Globus pallidus (tissue), 1 donor: ENCODE results near the gene CDS2.
A peak's percentile ranks its signal among the peaks of the same experiment; 100 is the strongest.

Source experiments
- DNase-seq: peaks from one replicate; pipeline ENCODE4 v3.0.0-alpha.2; 2015; ENCODE audit warnings: low spot score

Gene CDS2

GRCh38 chr20:5212907-5213487 is 86.2 kb downstream of the CDS2 start:
- DNase-seq, result peak; percentile 88

DNA sequence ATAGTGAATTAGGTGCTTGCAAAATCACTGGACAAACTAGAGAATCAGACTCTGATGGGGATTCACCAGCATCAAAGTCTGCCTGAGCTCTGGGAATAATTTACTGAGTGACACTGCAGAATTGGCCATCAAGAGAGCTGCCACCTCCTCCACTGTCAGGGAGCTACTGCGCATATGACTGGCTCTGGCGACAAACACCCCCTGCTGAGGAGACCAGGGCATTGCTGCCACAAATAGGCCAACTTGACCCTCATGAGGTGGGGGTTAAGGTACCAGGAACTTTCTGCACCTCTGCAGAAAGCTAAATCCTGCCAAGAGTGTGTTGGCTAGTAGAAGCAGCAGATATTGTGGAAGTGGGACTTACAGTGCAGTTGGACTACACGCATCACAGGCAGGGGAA is 88.0 kb downstream of the CDS2 start:
- no peak for DNase-seq

GRCh38 chr20:5215672-5216304 is 89.0 kb downstream of the CDS2 start:
- DNase-seq, result no peak

GRCh38 chr20:5216663-5217062 is 89.9 kb downstream of the CDS2 start:
- DNase-seq, result peak; percentile 70

DNA sequence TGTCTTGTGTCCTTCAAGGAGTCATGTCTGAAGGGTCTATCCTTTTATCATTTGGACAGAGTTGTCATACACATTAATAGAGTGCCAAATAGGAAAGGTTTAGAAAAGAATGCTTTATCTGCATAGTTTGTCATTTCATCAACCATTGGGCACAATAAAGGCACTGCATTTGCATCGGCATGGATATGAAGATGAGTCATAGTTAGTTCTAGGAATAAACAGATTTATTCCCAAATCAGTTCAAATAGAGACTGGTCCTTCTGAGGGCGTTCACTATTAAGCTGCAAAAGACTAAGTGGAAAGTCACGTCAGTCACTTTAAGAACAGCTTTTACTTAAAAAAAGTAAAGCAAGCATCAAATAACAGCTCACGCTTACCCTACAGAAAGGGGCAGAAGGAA is 90.8 kb downstream of the CDS2 start:
- DNase-seq, result no peak

- no peak for DNase-seq
Observed at GRCh38 chr20:5220321-5221060, 93.7 kb downstream of the CDS2 start.

DNA sequence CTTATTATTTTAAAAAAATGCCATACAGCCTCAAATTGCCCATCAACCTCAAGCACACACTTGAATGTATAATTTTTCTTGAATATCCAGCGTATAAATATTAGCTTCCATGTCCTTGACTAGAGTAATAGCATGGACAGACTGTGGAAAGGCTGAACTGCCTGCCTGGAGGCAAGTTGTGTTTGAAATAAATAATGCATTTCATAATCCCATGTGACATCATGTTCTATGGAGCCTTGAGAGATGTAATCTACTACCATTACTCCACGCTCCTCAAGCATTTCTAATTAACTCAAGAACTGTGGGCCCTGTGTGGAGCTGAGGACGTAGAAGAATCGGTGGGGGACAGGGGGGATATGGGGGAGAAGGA is 94.2 kb downstream of the CDS2 start:
- DNase-seq, result no peak

DNA sequence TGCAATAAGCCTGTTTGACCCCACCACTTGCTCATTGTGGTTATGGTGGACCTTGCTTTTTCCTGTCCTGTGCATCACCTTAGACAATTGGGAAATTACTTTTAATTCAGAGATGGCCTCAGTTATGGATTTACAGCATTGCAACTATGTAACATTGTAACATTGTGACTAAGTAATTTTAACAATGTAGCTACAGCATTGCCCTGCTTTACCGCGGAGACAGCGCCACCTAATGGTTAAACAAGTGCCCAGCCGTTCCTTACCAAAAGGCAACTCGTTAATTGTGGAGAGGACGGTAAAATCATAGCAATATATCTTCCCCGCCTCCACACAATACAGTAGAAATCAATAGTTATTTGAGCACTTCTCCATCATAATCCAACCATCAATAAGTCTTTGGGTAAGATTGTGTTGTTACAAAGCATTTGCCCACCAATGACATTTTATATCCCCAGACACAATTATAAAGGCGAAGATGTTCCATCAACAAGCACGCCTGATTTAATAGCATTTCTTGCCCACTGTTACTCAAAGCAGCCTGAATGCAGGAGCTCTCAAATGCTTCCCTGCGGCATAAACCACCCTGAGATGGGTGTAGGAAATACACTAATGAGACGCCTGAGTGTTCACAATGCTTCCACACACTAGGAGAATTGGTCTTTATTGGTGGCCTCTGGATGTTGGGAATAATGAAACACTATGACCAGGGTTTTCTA is 96.3 kb downstream of the CDS2 start:
- DNase-seq, result peak; percentile 77

- DNase-seq, result no peak
Observed at GRCh38 chr20:5230544-5230943, 103.7 kb downstream of the CDS2 start.

- DNase-seq, result no peak
Observed at GRCh38 chr20:5234158-5234557, 107.3 kb downstream of the CDS2 start.

- DNase-seq, result no peak
Observed at GRCh38 chr20:5234978-5235377, 108.2 kb downstream of the CDS2 start.
